ENCODE measurements around the gene PGAP6. TPM values are rescaled to one million over a fixed set of nuclear protein-coding genes. Genes with fewer than 3 reads are reported as not detected.

PGAP6 gene
- total RNA-seq, 3 donors from 2014 or later = 77.3 to 134 (median 95.7) TPM

DNA sequence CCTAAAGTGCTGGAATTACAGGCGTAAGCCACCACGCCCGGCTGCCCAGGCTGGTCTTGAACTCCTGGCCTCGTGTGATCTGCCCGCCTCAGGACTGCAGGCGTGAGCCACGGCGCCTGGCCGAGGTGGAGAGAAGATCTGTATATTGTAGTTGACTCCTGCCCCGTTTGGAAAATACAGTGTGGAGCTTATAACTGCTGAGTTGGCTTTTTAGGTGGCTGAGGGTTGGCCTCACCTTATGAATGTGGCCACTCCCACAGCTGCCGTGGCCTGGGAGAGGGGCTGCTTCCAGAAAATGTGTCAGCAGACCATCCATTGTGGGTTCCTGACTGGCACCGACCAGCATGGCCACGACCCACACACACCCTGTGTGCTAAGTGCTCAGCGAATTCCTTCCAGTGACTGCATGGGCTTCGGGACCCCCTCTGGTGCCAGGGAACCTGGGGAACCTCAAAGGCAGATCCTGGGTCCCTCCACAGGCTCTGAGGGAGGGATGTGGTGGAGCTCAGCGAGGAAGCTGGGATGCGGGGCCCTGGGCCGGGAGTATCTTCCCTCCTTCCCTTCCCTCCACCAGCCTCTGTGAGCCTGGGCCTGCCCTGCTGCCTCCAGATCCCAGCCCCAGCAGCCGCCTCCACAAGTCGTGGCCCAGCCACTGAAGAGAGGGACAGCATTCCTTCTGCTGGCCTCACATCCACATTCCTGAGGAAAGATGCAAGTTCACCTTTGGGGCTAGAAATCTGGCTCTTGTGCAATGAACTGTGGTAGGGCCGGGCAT, 32.8 kb upstream of the PGAP6 start:
- no peak overlapping the region for H3K4me3 ChIP-seq
- no peak for DNase-seq
- no peaks in the 10 kb centered on the region for H3K36me3 ChIP-seq (ENCODE audit: low read depth)
- TF ChIP-seq CTCF (IDR thresholded peaks at IDR 0.05) = no peak
- intact Hi-C loops (cut with DNase I, micrococcal nuclease) = no loop called here
- H3K4me1 ChIP-seq (ENCODE audit: low read depth) = no peaks in the 10 kb centered on the region
- ATAC-seq = no peak
- H3K9me3 ChIP-seq = no peaks in the 10 kb centered on the region

GRCh38 chr16:411576-412265, 29.9 kb upstream of the PGAP6 start:
- no peak for DNase-seq
- Histone ChIP-seq H3K36me3 (ENCODE audit: low read depth) (no peaks in the 10 kb centered on the region), H3K9me3 (no peaks in the 10 kb centered on the region), H3K4me1 (ENCODE audit: low read depth) (no peaks in the 10 kb centered on the region), H3K4me3 (no peak overlapping the region)
- intact Hi-C loops (cut with DNase I, micrococcal nuclease) = no loop called here
- ATAC-seq = peak; percentile 9
- no peak for TF ChIP-seq CTCF (IDR thresholded peaks at IDR 0.05)

DNA sequence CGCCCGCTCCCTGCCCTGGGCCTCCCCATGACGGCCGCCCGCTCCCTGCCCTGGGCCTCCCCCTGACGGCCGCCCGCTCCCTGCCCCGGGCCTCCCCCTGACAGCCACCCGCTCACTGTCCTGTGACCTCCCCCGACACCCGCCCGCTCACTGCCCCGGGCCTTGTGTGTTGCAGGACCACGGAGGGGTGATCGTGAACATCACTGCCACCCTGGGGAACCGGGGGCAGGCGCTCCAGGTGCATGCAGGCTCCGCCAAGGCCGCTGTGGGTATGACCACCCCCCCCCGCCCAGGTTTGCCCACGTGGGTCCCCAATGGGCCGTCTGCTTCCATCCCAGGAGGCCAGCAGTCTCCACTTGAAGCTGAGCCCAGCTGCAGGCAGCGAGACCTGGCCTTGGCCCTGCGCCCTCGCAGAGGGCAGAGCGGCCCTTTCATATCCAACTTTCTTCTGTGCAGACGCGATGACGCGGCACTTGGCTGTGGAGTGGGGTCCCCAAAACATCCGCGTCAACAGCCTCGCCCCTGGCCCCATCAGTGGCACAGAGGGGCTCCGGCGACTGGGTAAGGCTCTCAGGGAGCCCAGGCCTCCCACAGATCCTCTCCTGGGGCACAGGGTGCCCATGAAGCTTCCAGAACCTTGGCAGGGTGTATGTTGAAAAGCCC, 28.9 kb upstream of the PGAP6 start:
- ATAC-seq (no peak), DNase-seq (no peak)
- H3K9me3 ChIP-seq = no peaks in the 10 kb centered on the region
- intact Hi-C loops (cut with DNase I, micrococcal nuclease) = no loop called here
- no peaks in the 10 kb centered on the region for H3K4me1 ChIP-seq (ENCODE audit: low read depth)
- no peaks in the 10 kb centered on the region for H3K36me3 ChIP-seq (ENCODE audit: low read depth)
- TF ChIP-seq CTCF (IDR thresholded peaks at IDR 0.05) = no peak
- no peak overlapping the region for H3K4me3 ChIP-seq

GRCh38 chr16:407253-407652, 25.5 kb upstream of the PGAP6 start:
- H3K36me3 ChIP-seq (ENCODE audit: low read depth) = no peaks in the 10 kb centered on the region
- no peak for TF ChIP-seq CTCF (IDR thresholded peaks at IDR 0.05)
- no peaks in the 10 kb centered on the region for H3K9me3 ChIP-seq
- H3K4me1 ChIP-seq (ENCODE audit: low read depth) = no peaks in the 10 kb centered on the region
- no peak overlapping the region for H3K4me3 ChIP-seq
- intact Hi-C loops (cut with DNase I, micrococcal nuclease) = no loop called here
- ATAC-seq (no peak), DNase-seq (no peak)

DNA sequence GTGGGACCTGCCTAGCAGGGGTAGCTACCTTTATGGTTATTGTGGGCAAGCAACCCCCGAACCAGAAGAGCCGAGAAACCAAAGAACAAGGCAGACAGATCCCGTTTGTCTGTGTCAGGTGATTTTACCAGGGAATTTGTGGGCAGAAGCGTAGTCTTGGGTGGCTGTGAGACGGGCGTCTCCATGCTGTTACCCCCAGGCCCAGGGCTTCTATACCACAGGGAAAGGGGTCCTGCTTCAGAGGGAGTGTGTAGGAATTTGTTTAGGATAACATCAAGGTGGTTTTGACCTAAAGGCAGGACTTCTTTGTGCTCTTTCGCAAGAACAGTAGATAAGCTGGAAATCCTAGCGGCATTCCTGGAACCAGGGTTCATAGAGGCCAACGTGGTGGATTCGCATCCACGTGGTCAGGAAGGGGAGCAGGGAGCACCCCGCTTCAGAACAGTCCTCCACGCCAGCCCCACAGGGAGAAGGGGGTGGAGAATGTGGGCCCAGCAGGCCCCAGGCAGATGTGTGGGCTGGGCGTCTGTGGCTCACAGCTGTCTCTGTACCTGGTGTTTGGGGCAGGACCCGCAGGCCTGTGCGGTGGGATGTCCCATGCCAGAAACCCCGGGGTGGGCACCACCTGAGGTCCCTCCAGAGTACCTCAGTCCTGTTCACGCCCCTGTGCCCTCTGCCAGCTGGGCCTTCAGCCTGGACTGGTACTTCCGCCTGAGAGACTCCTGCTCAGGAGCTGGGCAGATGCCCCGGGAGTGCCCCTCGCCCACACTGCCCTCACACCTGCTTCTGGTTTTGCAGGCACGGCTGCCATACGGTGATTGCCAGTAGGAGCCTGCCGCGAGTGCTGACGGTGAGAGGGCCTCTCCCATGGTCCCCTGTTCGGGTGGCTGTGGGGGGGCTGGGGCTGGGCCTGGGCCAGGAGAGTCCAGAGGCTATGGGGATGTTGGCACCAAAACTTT, 24.0 kb upstream of the PGAP6 start:
- Histone ChIP-seq H3K9me3 (no peaks in the 10 kb centered on the region), H3K4me3 (no peak overlapping the region), H3K4me1 (ENCODE audit: low read depth) (peaks cover 3% of the 10 kb centered on the region), H3K36me3 (ENCODE audit: low read depth) (no peaks in the 10 kb centered on the region)
- ATAC-seq (no peak), DNase-seq (no peak)
- TF ChIP-seq CTCF (IDR thresholded peaks at IDR 0.05) = no peak
- intact Hi-C loops (cut with DNase I, micrococcal nuclease) = no loop called here
